DMS53 (cell line): ENCODE results near the gene CCDC34.

ENCODE experiments used
- DNase-seq: peaks from one replicate; lab custom pipeline; 2025; lab: John Stamatoyannopoulos, UW

CCDC34 gene

GRCh38 chr11:27392278-27393114 lies 29.5 kb upstream of the CCDC34 start:
- peak; percentile 73 for DNase-seq

- DNase-seq, result no peak
These were observed 28.5 kb upstream of the CCDC34 start for GRCh38 chr11:27391331-27392015.

GRCh38 chr11:27390318-27391295 lies 27.6 kb upstream of the CCDC34 start:
- DNase-seq, result no peak

GRCh38 chr11:27388869-27389268 lies 25.9 kb upstream of the CCDC34 start:
- no peak for DNase-seq

GRCh38 chr11:27388001-27388400 lies 25.0 kb upstream of the CCDC34 start:
- DNase-seq, result no peak

GRCh38 chr11:27387362-27387761 lies 24.3 kb upstream of the CCDC34 start:
- DNase-seq, result no peak

- no peak for DNase-seq
These were observed 23.3 kb upstream of the CCDC34 start for GRCh38 chr11:27386181-27386845.

- DNase-seq, result no peak
These were observed 22.2 kb upstream of the CCDC34 start for GRCh38 chr11:27385245-27385644.

- no peak for DNase-seq
These were observed 21.2 kb upstream of the CCDC34 start for GRCh38 chr11:27384227-27384626.

- no peak for DNase-seq
These were observed 20.6 kb upstream of the CCDC34 start for GRCh38 chr11:27383645-27384044.

GRCh38 chr11:27381238-27381666 lies 18.2 kb upstream of the CCDC34 start:
- no peak for DNase-seq

GRCh38 chr11:27380771-27381170 lies 17.8 kb upstream of the CCDC34 start:
- no peak for DNase-seq

GRCh38 chr11:27379449-27379848 lies 16.4 kb upstream of the CCDC34 start:
- no peak for DNase-seq

GRCh38 chr11:27375370-27375769 lies 12.4 kb upstream of the CCDC34 start:
- peak; percentile 59 for DNase-seq

GRCh38 chr11:27373856-27374602 lies 11.0 kb upstream of the CCDC34 start:
- DNase-seq, result peak; percentile 30

GRCh38 chr11:27373392-27373791 lies 10.4 kb upstream of the CCDC34 start:
- no peak for DNase-seq

GRCh38 chr11:27372164-27372563 lies 9.1 kb upstream of the CCDC34 start:
- DNase-seq, result no peak

- peak; percentile 10 for DNase-seq
These were observed 8.5 kb upstream of the CCDC34 start for GRCh38 chr11:27371489-27371888.

GRCh38 chr11:27370374-27370773 lies 7.4 kb upstream of the CCDC34 start:
- peak; percentile 70 for DNase-seq

GRCh38 chr11:27367881-27368280 lies 4.9 kb upstream of the CCDC34 start:
- peak; percentile 82 for DNase-seq

- DNase-seq, result no peak
These were observed 632 bp upstream of the CCDC34 start for GRCh38 chr11:27363576-27364117.
